Measurements from ENCODE around the gene SLC12A8. TPM values are rescaled to one million over a fixed set of nuclear protein-coding genes. Genes with fewer than 3 reads are reported as not detected.
A peak's percentile ranks its signal among the peaks of the same experiment; 100 is the strongest.
"Not testable (repeated sequence)": the region's sequence is repeated elsewhere in the genome, so short reads cannot be mapped to it uniquely, and the experiment has no call there.

SLC12A8 gene
- polyA plus RNA-seq, 1 donor from 2014 or later = not detected

DNA sequence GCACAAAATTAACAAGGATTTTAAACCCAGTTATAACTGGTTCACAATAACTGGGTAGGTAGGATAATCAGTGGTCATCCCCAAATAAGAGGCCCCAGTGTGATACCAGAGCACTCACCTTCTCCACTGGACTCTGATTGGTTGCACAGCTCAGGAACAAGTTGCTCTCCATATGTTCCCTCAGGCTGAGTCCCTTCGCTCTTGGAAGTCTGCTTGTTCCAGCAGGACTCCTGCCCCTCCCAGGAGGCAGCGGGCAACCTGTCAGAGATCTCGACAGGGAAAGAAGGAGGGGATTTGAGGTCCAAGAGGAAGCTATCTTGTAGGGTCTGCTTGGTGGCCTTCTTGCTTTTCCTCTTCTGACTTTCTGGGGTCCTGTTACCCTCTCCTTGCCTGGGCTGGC is 105.2 kb downstream of the SLC12A8 start:
- Mint-ChIP-seq H3K27me3 (peaks cover under 1% of the 10 kb centered on the region), H3K27ac (no peak overlapping the region), H3K36me3 (peaks cover 2% of the 10 kb centered on the region), H3K4me1 (peaks cover 13 to 23% (median 17%) of the 10 kb centered on the region in 3 donors), H3K9me3 (peaks cover 2 to 10% (median 3%) of the 10 kb centered on the region in 3 donors), H3K4me3 (no peak overlapping the region)

DNA sequence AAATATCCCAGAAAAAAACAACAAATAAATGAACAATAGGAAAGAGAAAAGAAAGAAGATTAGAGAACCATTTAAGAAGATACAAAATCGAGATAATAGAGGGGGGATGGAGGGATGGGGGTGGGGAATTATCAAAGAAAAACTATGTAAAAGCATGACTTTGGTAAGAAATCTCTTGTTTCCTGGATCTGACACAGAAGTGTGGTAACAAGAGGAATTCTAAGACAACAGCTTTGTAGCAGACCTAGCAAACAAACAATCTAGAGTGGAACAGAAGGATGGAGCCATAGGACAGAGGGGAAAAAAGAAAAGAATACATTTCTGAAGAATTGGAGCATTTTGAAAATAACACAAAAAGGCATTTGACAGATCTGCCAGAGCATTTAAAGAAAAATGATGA is 107.4 kb downstream of the SLC12A8 start:
- H3K27ac Mint-ChIP-seq = no peak overlapping the region
- H3K36me3 Mint-ChIP-seq = no peaks in the 10 kb centered on the region
- peaks cover 2% of the 10 kb centered on the region for H3K27me3 Mint-ChIP-seq
- no peak overlapping the region for H3K4me3 Mint-ChIP-seq
- peaks cover 2 to 10% (median 3%) of the 10 kb centered on the region in 3 donors for H3K9me3 Mint-ChIP-seq
- peaks cover 13 to 21% (median 17%) of the 10 kb centered on the region in 3 donors for H3K4me1 Mint-ChIP-seq

DNA sequence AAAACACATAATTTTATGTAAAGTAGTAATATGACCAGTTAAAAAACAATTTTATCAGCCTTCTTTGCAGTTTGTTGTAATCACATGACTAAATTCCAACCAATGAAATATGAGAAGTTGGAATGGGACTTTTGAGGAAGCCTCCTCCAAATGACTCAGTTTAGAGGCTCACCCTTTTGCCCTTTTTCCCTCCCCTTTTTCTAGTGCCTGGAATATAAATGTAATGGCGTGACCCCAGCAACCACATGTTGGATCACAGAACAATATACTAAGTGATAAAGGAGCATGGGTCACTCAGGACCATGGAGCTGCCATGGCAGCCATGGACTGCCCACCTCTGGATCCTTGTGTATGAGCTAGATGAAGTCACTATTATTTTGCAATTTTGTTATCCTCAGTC is 107.9 kb downstream of the SLC12A8 start:
- H3K27me3 Mint-ChIP-seq = peaks cover 2% of the 10 kb centered on the region
- H3K4me3 Mint-ChIP-seq = no peak overlapping the region
- peaks cover 3 to 15% (median 4%) of the 10 kb centered on the region in 3 donors for H3K9me3 Mint-ChIP-seq
- no peaks in the 10 kb centered on the region for H3K36me3 Mint-ChIP-seq
- peaks cover 12 to 20% (median 14%) of the 10 kb centered on the region in 3 donors for H3K4me1 Mint-ChIP-seq
- no peak overlapping the region for H3K27ac Mint-ChIP-seq

DNA sequence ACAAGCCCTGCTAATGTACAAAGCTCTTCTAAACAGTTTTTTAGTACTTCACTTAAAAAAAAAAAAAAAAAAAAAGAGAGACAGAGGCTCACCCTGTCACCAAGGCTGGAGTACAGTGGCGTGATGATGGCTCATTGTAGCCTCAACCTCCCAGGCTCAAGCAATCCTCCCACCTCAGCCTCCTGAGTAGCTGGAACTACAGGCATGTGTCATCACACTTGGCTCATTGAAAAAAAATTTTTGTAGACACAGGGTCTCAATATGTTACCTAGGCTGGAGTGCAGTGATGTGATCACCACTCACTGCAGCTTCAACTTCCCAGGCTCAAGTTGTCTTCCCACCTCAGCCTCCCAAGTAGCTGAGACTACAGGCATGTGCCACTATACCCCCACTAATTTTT is 109.1 kb downstream of the SLC12A8 start:
- Mint-ChIP-seq H3K9me3 (peaks cover 3 to 15% (median 4%) of the 10 kb centered on the region in 3 donors), H3K4me1 (peaks cover 7 to 11% (median 7%) of the 10 kb centered on the region in 3 donors), H3K27ac (no peak overlapping the region), H3K4me3 (no peak overlapping the region), H3K36me3 (no peaks in the 10 kb centered on the region), H3K27me3 (peaks cover 2% of the 10 kb centered on the region)

DNA sequence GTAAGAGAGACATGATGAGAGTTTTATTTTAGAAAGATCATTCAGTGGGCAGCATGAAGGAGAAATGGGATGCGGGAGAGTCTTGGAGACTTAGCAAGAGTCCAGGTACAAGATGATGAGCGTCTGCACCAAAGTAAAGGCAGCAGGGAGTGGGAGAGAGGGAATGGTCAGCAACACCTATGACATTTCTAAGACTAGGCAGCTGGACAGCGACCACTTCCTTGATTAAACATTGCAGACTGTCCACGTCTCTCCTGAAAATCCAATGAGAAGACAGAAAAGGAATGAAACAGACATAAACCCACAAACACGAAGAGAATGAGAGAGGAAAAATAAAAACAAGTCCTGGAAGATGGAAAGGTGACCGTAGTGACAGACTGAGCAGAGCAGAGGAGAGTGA is 110.1 kb downstream of the SLC12A8 start:
- Mint-ChIP-seq H3K27me3 (peaks cover 2% of the 10 kb centered on the region), H3K4me1 (peaks cover 0 to 5% (median 3%) of the 10 kb centered on the region in 3 donors)

DNA sequence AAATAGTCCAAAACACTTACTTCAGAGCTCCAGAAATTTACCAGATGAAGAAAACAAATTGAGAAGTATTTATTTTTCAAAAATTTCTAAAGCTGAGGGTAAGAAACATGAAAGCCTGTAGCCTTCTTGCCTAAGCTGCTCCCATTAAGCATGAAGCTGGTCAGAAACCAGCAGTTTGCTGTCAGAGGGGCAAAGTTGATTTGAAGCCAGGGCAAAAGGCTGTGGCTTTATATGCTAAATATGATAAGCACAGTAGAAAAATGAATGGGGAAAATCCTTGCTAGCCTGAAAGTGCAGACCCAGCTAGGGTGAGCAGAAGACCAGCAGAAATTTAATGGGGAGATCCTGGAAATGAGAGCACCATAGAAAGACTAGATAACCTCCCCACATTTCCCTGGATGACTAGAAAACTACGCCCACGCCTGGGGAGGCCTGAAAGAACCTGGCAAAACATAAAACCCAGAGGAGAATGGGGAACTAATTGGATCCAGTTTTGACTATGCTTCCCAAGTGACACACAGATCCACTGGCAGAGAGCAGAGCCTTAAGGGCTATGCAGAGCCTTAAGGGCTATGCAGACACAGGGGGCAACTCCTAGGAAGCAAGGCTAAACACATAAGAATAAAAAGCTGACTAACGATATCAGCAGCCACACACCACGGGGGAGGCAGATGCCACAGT is 113.8 kb downstream of the SLC12A8 start:
- Mint-ChIP-seq H3K27me3 (peaks cover 2% of the 10 kb centered on the region), H3K27ac (no peak overlapping the region), H3K4me3 (peak overlapping the region in 1 of 4 donors; percentile 13), H3K9me3 (peaks cover 0 to 4% (median 2%) of the 10 kb centered on the region in 3 donors), H3K36me3 (no peaks in the 10 kb centered on the region), H3K4me1 (no peaks in the 10 kb centered on the region)

More for the DNA sequence above, 110.1 kb downstream of the SLC12A8 start:
- Mint-ChIP-seq H3K27ac (no peak overlapping the region), H3K9me3 (peaks cover 3 to 15% (median 4%) of the 10 kb centered on the region in 3 donors), H3K4me3 (no peak overlapping the region), H3K36me3 (no peaks in the 10 kb centered on the region)

DNA sequence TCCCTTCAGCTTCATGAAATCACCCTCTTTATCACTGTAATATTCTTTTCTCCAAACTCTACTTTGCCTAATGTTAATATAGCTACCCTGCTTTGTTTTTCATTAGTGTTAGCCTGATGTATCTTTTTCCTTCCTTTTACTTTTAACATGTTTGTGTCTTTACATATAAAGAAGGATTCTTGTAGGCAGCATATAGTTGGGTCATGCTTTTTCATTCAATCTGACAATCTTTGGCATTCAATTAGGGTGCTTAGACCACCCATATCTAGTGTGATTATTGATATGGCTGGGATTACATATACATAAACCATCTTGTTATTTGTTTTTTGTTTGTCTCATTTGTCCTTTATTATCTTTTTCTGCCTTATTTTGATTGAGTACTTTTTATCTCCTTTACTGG is 121.9 kb downstream of the SLC12A8 start:
- H3K4me1 Mint-ChIP-seq = no peaks in the 10 kb centered on the region
- peaks cover 0 to 5% (median 0%) of the 10 kb centered on the region in 3 donors for H3K9me3 Mint-ChIP-seq
- H3K4me3 Mint-ChIP-seq = no peak overlapping the region
- H3K36me3 Mint-ChIP-seq = no peaks in the 10 kb centered on the region
- H3K27ac Mint-ChIP-seq = no peak overlapping the region
- no peaks in the 10 kb centered on the region for H3K27me3 Mint-ChIP-seq

DNA sequence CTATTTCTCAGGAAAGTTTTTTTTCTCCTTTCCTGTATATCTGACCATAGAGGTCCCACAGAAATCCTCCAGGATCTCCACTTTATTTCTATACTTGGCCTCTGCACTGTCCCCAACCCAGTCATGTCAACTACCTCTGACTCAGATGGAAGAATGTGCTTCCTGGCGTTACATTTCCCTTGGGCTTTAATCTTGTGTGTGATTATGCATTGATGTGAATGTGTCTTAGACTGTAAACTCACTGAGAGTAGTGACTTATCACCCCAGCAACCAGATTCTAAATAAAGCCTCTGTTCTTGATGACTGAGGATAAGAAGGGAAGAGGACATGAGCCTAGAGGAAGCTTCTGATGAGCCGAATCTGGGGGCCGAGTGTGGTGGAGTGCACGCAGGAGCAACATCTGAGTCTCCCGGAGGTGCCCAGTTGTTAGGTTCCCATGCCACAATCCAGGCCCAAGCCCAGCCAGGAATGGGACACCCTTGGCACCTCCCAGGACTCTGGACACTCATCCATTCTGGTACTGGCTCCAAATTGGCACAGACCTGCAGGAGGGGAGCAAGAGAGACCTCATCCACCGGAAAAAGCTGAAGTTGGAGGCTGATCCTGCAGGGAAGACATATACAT is 124.7 kb downstream of the SLC12A8 start:
- Mint-ChIP-seq H3K27ac (no peak overlapping the region), H3K36me3 (no peaks in the 10 kb centered on the region), H3K27me3 (no peaks in the 10 kb centered on the region), H3K9me3 (peaks cover 0 to 5% (median 0%) of the 10 kb centered on the region in 3 donors), H3K4me3 (peak overlapping the region in 1 of 4 donors; percentile 0), H3K4me1 (no peaks in the 10 kb centered on the region)

DNA sequence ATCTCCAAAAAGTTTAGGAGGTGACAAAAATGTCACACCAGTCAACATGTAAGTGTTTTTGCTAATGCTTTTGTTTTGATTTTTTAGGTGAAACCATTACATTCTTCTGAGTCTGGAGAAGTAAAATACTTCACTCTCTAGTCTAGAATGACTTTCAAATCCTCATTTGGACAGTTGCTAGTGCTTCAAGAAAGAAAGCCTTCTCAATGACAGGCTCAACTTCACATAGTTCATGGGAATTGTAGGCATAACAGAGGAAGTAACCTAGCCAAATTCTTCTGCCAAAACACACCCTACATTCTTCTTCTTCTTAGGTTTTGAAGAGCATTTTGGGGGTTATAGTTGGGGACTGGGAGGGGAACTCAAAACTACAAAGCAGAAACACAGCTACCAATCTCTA is 127.4 kb downstream of the SLC12A8 start:
- H3K27ac Mint-ChIP-seq = no peak overlapping the region
- H3K4me3 Mint-ChIP-seq = no peak overlapping the region
- no peaks in the 10 kb centered on the region for H3K27me3 Mint-ChIP-seq
- peaks cover 0 to 3% (median 0%) of the 10 kb centered on the region in 3 donors for H3K4me1 Mint-ChIP-seq
- no peaks in the 10 kb centered on the region for H3K36me3 Mint-ChIP-seq
- no peaks in the 10 kb centered on the region for H3K9me3 Mint-ChIP-seq

DNA sequence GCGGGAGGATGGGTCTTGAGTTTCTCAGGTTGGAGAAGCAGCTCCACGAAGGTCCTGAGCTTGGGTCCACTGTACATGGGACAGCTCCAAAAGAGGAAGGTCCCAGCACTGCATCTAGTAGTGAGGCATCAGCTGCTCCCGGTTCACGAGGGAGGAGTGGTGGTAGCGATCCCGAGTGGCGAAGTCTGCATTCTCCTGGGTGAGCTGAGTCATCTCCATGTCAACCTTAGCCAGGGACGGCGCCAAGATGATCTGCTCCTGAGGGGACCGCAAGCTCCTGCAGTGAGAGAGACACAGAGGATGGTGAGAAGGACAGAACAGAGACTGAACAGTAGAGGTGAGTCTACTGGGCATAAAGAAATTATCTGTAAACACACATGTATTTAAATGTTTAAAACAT is 128.8 kb downstream of the SLC12A8 start:
- Mint-ChIP-seq H3K9me3 (no peaks in the 10 kb centered on the region), H3K4me1 (peaks cover 0 to 5% (median 0%) of the 10 kb centered on the region in 3 donors), H3K27ac (no peak overlapping the region), H3K36me3 (no peaks in the 10 kb centered on the region), H3K27me3 (no peaks in the 10 kb centered on the region), H3K4me3 (no peak overlapping the region)

DNA sequence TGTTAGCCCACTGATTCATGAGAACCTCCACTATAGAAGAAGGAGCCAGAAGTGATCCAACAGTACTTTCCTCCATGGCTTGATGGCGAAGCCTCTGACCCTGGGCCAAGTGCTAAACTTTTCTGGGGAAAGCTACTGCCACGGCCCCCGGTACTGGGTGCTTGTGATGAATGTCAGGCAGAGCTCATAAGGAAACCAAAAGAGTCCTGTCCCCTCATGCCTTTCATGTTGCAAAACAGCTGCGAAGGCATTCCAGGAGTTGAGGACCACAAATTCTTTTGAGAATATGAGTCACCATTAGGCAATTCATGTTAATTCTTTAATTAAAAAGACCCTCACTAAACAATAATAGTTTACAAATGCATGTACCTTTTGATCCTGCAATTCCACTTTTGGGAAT is 130.2 kb downstream of the SLC12A8 start:
- H3K36me3 Mint-ChIP-seq, H3K9me3 Mint-ChIP-seq, H3K27ac Mint-ChIP-seq, H3K27me3 Mint-ChIP-seq, H3K4me3 Mint-ChIP-seq: not testable (repeated sequence)
- H3K4me1 Mint-ChIP-seq = peaks cover 8 to 16% (median 9%) of the 10 kb centered on the region in 3 donors

DNA sequence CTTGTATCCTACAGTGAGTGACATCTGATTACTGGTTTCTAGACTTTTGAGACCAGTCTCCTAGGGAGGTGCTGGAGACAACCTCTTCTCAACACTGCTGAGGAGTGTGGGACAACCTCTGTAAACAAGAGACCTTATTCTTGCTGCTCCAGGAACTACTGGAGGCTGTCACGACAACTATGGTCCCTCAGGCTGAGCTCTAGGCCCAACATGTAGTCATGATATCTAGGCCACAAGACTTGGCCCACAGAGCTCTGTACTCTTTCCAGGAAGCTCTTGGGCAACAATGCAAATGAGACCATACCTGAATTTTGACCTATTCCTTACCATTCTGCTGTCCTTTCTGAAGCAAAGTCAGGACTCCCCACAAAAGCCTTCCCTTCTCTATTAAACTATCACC is 132.5 kb downstream of the SLC12A8 start:
- Mint-ChIP-seq H3K36me3 (peaks cover 1% of the 10 kb centered on the region), H3K9me3 (no peaks in the 10 kb centered on the region), H3K27ac (no peak overlapping the region), H3K4me1 (peaks cover 8 to 16% (median 9%) of the 10 kb centered on the region in 3 donors), H3K4me3 (no peak overlapping the region), H3K27me3 (no peaks in the 10 kb centered on the region)

DNA sequence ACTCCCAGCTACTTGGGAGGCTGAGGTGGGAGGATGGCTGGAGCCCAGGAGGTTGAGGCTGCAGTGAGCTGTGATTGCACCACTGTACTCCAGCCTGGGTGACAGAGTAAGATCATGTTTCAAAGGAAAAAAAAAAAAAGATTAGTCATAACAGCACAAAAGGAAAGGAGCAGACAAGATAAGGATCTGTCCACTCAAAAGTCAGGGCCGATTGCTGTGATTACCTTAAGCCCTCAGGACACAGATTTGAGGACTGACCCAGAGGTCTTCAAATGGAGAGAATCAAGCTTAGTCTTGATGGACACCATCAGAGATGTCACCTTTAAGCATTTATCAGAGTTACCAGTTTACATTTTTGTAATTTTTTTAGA is 132.9 kb downstream of the SLC12A8 start:
- Mint-ChIP-seq H3K4me1 (peaks cover 8 to 16% (median 9%) of the 10 kb centered on the region in 3 donors), H3K9me3 (no peaks in the 10 kb centered on the region), H3K36me3 (peaks cover 1% of the 10 kb centered on the region), H3K4me3 (no peak overlapping the region), H3K27ac (no peak overlapping the region), H3K27me3 (no peaks in the 10 kb centered on the region)

DNA sequence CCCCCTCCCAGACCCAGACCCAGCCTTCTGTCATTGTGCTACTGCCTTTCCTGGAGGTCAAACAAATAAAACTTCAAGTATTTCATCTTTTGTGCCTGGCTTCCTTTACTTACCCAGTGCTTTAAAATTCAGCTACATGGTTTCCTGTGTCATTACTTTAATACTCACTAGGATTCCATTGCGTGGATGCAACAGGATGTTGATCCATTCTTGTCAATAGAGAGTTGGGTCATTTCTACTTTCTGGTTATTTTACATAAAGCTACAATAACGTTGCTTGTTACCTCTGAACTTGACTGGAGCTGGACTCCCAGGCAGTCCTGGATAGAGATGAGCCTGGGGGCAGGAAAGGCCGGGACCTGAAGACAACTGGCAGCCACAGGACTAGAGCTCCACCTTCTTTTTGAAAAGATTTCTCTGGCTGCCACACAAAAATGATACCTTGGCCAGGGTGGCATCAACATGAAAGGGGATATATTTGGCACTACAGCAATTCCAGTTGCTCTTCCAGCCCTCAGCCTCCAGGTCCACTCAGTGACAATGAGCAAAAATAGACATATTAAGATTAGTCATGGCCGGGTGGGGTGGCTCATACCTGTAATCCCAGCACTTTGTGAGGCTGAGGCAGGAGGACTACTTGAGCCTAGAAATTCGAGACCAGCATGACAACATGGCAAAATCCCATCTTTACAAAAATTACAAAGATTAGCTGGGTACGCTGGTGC is 133.4 kb downstream of the SLC12A8 start:
- no peaks in the 10 kb centered on the region for H3K27me3 Mint-ChIP-seq
- peaks cover 8 to 16% (median 9%) of the 10 kb centered on the region in 3 donors for H3K4me1 Mint-ChIP-seq
- peaks cover 1% of the 10 kb centered on the region for H3K36me3 Mint-ChIP-seq
- no peak overlapping the region for H3K4me3 Mint-ChIP-seq
- H3K9me3 Mint-ChIP-seq = no peaks in the 10 kb centered on the region
- H3K27ac Mint-ChIP-seq = no peak overlapping the region

DNA sequence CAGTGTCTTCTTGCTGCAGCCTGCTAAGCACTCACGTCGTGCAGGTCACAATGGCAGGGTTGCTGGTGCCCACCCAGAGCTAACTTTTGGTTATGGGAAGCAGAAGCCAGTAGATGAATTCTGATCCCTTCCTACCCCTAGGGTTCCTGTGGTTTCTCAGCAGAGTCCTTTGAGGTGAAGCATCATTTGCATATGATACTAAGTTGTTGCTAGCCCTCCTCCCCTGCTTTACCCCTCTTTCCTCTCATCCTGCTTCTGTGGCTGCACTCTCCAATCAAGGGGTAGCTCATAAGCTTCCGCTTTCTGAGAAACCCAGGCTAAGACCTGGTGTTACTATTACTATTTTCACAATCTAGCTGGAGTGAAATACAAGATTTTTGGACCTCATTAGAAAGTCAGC is 134.7 kb downstream of the SLC12A8 start:
- Mint-ChIP-seq H3K36me3 (peaks cover 1% of the 10 kb centered on the region), H3K27ac (no peak overlapping the region), H3K4me3 (no peak overlapping the region), H3K9me3 (no peaks in the 10 kb centered on the region), H3K4me1 (peaks cover 8 to 16% (median 9%) of the 10 kb centered on the region in 3 donors), H3K27me3 (no peaks in the 10 kb centered on the region)
